Erythroblast (primary cell): Measurements from ENCODE around the gene TNIP1.

Experiments
- GATA1 ChIP-seq: IDR thresholded peaks from 2 replicates; pipeline ENCODE4 v1.6.1; 2011; ENCODE audit warnings: low read depth, mild to moderate bottlenecking, control low read depth, low read length, moderate library complexity
- POLR2A ChIP-seq: IDR thresholded peaks from 2 replicates; pipeline ENCODE4 v1.6.1; 2011; ENCODE audit warnings: mild to moderate bottlenecking, low read length

GRCh38 chr5:151002681-151003502 lies 77.9 kb downstream of the TNIP1 start:
- TF ChIP-seq POLR2A: no peak
- TF ChIP-seq GATA1: no peak
